ENCODE data around the gene AFG3L2. TPM values are rescaled to one million over a fixed set of nuclear protein-coding genes. Genes with fewer than 3 reads are reported as not detected.

Gene AFG3L2
- total and polyA plus RNA-seq, 9 of the 15 experiments (the other 6 are each of a cell fraction or from before 2014, with no cell fraction given), result 24.1 to 109 (median 84.0) TPM

- TF ChIP-seq ZNF318 (IDR thresholded peaks at IDR 0.05; ENCODE audit: borderline replicate concordance in 1 of 2, low read depth in 1 of 2) (no peak), YBX1 (IDR thresholded peaks at IDR 0.05) (no peak), ZFX (CRISPR knock-in tag; IDR thresholded peaks at IDR 0.05) (no peak)
- TF ChIP-seq, protein P1, sequence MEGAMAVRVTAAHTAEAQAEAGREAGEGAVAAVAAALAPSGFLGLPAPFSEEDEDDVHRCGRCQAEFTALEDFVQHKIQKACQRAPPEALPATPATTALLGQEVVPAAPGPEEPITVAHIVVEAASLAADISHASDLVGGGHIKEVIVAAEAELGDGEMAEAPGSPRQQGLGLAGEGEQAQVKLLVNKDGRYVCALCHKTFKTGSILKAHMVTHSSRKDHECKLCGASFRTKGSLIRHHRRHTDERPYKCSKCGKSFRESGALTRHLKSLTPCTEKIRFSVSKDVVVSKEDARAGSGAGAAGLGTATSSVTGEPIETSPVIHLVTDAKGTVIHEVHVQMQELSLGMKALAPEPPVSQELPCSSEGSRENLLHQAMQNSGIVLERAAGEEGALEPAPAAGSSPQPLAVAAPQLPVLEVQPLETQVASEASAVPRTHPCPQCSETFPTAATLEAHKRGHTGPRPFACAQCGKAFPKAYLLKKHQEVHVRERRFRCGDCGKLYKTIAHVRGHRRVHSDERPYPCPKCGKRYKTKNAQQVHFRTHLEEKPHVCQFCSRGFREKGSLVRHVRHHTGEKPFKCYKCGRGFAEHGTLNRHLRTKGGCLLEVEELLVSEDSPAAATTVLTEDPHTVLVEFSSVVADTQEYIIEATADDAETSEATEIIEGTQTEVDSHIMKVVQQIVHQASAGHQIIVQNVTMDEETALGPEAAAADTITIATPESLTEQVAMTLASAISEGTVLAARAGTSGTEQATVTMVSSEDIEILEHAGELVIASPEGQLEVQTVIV (CRISPR knock-in tag; IDR thresholded peaks at IDR 0.05; ENCODE audit: borderline replicate concordance), result no peak
- TF ChIP-seq, protein P2, sequence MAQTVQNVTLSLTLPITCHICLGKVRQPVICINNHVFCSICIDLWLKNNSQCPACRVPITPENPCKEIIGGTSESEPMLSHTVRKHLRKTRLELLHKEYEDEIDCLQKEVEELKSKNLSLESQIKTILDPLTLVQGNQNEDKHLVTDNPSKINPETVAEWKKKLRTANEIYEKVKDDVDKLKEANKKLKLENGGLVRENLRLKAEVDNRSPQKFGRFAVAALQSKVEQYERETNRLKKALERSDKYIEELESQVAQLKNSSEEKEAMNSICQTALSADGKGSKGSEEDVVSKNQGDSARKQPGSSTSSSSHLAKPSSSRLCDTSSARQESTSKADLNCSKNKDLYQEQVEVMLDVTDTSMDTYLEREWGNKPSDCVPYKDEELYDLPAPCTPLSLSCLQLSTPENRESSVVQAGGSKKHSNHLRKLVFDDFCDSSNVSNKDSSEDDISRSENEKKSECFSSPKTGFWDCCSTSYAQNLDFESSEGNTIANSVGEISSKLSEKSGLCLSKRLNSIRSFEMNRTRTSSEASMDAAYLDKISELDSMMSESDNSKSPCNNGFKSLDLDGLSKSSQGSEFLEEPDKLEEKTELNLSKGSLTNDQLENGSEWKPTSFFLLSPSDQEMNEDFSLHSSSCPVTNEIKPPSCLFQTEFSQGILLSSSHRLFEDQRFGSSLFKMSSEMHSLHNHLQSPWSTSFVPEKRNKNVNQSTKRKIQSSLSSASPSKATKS (CRISPR knock-in tag; IDR thresholded peaks at IDR 0.05), result no peak
- TF ChIP-seq, protein P3, sequence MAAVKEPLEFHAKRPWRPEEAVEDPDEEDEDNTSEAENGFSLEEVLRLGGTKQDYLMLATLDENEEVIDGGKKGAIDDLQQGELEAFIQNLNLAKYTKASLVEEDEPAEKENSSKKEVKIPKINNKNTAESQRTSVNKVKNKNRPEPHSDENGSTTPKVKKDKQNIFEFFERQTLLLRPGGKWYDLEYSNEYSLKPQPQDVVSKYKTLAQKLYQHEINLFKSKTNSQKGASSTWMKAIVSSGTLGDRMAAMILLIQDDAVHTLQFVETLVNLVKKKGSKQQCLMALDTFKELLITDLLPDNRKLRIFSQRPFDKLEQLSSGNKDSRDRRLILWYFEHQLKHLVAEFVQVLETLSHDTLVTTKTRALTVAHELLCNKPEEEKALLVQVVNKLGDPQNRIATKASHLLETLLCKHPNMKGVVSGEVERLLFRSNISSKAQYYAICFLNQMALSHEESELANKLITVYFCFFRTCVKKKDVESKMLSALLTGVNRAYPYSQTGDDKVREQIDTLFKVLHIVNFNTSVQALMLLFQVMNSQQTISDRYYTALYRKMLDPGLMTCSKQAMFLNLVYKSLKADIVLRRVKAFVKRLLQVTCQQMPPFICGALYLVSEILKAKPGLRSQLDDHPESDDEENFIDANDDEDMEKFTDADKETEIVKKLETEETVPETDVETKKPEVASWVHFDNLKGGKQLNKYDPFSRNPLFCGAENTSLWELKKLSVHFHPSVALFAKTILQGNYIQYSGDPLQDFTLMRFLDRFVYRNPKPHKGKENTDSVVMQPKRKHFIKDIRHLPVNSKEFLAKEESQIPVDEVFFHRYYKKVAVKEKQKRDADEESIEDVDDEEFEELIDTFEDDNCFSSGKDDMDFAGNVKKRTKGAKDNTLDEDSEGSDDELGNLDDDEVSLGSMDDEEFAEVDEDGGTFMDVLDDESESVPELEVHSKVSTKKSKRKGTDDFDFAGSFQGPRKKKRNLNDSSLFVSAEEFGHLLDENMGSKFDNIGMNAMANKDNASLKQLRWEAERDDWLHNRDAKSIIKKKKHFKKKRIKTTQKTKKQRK (IDR thresholded peaks at IDR 0.05; ENCODE audit: borderline replicate concordance, low read depth, low read length), result no peak
Observed at GRCh38 chr18:12423393-12423792, 46.4 kb upstream of the AFG3L2 start (continued).
